ENCODE data around the gene ATF3.

ATF3 gene

DNA sequence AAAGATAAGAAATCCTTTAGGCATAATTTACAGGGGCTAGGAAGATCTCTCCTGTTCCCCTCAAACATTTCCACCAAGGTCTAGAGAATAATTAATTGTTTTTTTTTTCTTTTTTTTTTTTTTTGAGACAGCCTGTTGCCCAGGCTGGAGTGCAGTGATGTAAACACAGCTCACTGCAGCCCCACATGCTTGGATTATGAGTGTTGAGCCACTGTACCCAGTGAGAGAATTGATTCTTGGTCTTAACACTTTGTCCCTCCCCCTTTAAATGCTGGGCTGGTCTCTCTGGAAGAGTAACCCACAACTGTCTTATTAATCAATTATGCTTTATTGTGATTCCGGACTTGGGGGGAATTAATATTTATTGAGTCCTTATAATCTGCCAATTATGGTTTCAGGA lies 33.4 kb downstream of the ATF3 start:
- Histone ChIP-seq H4K20me1 (ENCODE audit: control insufficient read depth, insufficient read depth, low read depth, low read length) (no peaks in the 10 kb centered on the region), H3K36me3 (ENCODE audit: control insufficient read depth, low read length) (no peaks in the 10 kb centered on the region), H3K27ac (ENCODE audit: low read depth, low read length) (no peak overlapping the region), H3K4me1 (ENCODE audit: control insufficient read depth, low read length) (peaks cover 3% of the 10 kb centered on the region), H3K79me2 (ENCODE audit: control insufficient read depth, low read length) (no peaks in the 10 kb centered on the region), H3K9me2 (replicated peaks; ENCODE audit: control insufficient read depth, low read length) (no peaks in the 10 kb centered on the region), H3K4me2 (ENCODE audit: low read length) (no peak overlapping the region), H3F3A (ENCODE audit: control insufficient read depth, insufficient read depth) (no peaks in the 10 kb centered on the region), H3K4me3 (ENCODE audit: low read length) (no peak overlapping the region), H3K27me3 (ENCODE audit: control insufficient read depth, low read length) (peaks cover 38% of the 10 kb centered on the region), H3K9me3 (ENCODE audit: control insufficient read depth, insufficient read depth, low read length) (no peaks in the 10 kb centered on the region)
- TF ChIP-seq EZH2phosphoT487 (IDR thresholded peaks at IDR 0.05; ENCODE audit: borderline replicate concordance, low read length): no peak

DNA sequence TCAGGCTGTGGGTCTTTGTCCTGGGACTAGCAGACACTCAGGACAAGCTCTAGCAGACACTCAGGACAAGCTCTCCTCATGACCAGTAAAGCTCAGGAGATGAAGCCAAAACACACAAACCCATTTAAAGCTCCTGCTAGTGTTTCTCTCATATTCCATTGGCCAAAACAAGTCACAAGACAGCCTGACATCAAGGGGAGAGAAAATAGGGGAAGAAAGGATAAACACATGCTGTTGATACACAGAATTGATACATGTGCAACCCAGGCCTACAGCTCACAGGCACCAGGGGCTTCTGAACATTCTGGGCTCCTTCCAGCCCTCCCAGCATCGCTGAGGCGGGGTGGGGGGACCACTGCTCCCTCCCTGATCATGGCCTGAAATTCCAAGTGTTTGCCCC lies 35.3 kb downstream of the ATF3 start:
- H3K4me1 ChIP-seq (ENCODE audit: control insufficient read depth, low read length): no peaks in the 10 kb centered on the region
- H3K27ac ChIP-seq (ENCODE audit: low read depth, low read length): no peak overlapping the region
- H3K4me2 ChIP-seq (ENCODE audit: low read length): no peak overlapping the region
- TF ChIP-seq EZH2phosphoT487 (IDR thresholded peaks at IDR 0.05; ENCODE audit: borderline replicate concordance, low read length): no peak
- TF ChIP-seq, protein P1, sequence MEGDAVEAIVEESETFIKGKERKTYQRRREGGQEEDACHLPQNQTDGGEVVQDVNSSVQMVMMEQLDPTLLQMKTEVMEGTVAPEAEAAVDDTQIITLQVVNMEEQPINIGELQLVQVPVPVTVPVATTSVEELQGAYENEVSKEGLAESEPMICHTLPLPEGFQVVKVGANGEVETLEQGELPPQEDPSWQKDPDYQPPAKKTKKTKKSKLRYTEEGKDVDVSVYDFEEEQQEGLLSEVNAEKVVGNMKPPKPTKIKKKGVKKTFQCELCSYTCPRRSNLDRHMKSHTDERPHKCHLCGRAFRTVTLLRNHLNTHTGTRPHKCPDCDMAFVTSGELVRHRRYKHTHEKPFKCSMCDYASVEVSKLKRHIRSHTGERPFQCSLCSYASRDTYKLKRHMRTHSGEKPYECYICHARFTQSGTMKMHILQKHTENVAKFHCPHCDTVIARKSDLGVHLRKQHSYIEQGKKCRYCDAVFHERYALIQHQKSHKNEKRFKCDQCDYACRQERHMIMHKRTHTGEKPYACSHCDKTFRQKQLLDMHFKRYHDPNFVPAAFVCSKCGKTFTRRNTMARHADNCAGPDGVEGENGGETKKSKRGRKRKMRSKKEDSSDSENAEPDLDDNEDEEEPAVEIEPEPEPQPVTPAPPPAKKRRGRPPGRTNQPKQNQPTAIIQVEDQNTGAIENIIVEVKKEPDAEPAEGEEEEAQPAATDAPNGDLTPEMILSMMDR (IDR thresholded peaks at IDR 0.05; ENCODE audit: low read depth, low read length, poor library complexity, severe bottlenecking): no peak
- H3K9me2 ChIP-seq (replicated peaks; ENCODE audit: control insufficient read depth, low read length): no peaks in the 10 kb centered on the region
- H4K20me1 ChIP-seq (ENCODE audit: control insufficient read depth, insufficient read depth, low read depth, low read length): no peaks in the 10 kb centered on the region
- H3K4me3 ChIP-seq (ENCODE audit: low read length): no peak overlapping the region
- peaks cover 37% of the 10 kb centered on the region for H3K27me3 ChIP-seq (ENCODE audit: control insufficient read depth, low read length)
- H3K79me2 ChIP-seq (ENCODE audit: control insufficient read depth, low read length): no peaks in the 10 kb centered on the region
- no peaks in the 10 kb centered on the region for H3K36me3 ChIP-seq (ENCODE audit: control insufficient read depth, low read length)
- H3F3A ChIP-seq (ENCODE audit: control insufficient read depth, insufficient read depth): no peaks in the 10 kb centered on the region
- H3K9me3 ChIP-seq (ENCODE audit: control insufficient read depth, insufficient read depth, low read length): no peaks in the 10 kb centered on the region

DNA sequence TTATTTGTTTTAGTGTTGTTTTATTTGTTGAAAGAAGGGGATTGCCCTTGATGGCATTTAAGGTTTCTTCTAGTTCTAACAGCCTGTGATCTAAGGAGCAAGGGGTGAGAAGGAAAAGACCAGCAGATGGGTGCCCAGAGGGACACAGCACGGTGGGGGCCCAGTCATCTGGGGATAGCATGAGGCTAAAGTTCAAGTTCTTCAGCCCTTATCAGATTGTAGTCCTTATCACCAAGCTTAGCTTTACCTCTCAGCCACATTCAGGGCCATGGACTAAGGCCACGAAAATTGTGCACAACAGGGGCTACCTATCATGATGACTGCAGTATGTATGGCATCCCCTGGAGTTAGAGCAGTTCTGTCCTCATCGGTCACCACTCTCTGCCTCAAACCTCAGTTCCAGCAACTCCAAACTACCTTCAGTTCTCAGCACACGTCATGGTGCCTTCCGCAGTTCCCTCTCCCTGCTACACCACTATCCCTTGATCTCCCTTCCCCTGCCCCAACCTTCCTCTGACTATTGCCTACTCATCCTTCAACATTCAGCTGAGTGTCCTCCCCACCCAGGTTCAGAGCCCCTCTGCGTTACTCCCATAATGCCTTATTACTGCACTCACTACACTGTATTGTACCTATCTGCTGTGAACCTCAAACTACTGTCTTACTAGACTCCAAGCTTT lies 36.4 kb downstream of the ATF3 start:
- H3K27ac ChIP-seq (ENCODE audit: low read depth, low read length): no peak overlapping the region
- H3K27me3 ChIP-seq (ENCODE audit: control insufficient read depth, low read length): peaks cover 29% of the 10 kb centered on the region

More for the DNA sequence above, 36.4 kb downstream of the ATF3 start:
- Histone ChIP-seq H3K4me2 (ENCODE audit: low read length) (no peak overlapping the region), H4K20me1 (ENCODE audit: control insufficient read depth, insufficient read depth, low read depth, low read length) (no peaks in the 10 kb centered on the region), H3K4me1 (ENCODE audit: control insufficient read depth, low read length) (no peaks in the 10 kb centered on the region), H3K36me3 (ENCODE audit: control insufficient read depth, low read length) (no peaks in the 10 kb centered on the region), H3K79me2 (ENCODE audit: control insufficient read depth, low read length) (no peaks in the 10 kb centered on the region), H3K4me3 (ENCODE audit: low read length) (no peak overlapping the region), H3K9me3 (ENCODE audit: control insufficient read depth, insufficient read depth, low read length) (no peaks in the 10 kb centered on the region), H3K9me2 (replicated peaks; ENCODE audit: control insufficient read depth, low read length) (no peaks in the 10 kb centered on the region), H3F3A (ENCODE audit: control insufficient read depth, insufficient read depth) (no peaks in the 10 kb centered on the region)
- TF ChIP-seq EZH2phosphoT487 (IDR thresholded peaks at IDR 0.05; ENCODE audit: borderline replicate concordance, low read length): no peak
- TF ChIP-seq, protein P1 (IDR thresholded peaks at IDR 0.05; ENCODE audit: low read depth, low read length, poor library complexity, severe bottlenecking): no peak
